22Rv1 (cell line): ENCODE data around the gene MEIOB.

Experiments
- H3K27ac ChIP-seq: fragments of 450-650 bp; 2 replicates; pipeline ENCODE4 v1.5.1; 2017
- ZFX ChIP-seq: fragments of 450-650 bp; IDR thresholded peaks from 2 replicates; pipeline ENCODE4 v1.6.1; 2017; ENCODE audit warnings: antibody characterized with exemption, borderline replicate concordance
- TF ChIP-seq, protein P1 (sequence below): fragments of 450-650 bp; IDR thresholded peaks from 2 replicates; pipeline ENCODE4 v1.5.1; 2017; ENCODE audit warnings: mild to moderate bottlenecking

Gene MEIOB

DNA sequence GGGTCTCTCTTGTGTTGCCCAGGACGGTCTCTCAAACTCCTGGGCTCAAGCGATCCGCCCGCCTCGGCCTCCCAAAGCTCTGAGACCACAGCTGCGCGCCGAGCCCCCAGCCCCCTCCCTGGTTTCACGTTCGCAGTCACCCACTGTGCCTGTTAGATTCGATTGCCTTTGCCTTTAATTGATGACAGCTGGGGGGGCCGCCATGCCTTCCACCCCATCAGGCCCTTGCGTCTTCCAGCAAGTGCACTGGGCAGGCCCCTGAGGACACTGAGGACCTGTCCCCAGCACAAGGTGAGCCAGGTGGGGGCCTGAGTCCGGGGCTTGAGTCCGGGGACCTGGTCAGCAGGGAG is 81.7 kb downstream of the MEIOB start:
- H3K27ac ChIP-seq, result no peak overlapping the region
- TF ChIP-seq ZFX, result no peak
- TF ChIP-seq, protein P1, sequence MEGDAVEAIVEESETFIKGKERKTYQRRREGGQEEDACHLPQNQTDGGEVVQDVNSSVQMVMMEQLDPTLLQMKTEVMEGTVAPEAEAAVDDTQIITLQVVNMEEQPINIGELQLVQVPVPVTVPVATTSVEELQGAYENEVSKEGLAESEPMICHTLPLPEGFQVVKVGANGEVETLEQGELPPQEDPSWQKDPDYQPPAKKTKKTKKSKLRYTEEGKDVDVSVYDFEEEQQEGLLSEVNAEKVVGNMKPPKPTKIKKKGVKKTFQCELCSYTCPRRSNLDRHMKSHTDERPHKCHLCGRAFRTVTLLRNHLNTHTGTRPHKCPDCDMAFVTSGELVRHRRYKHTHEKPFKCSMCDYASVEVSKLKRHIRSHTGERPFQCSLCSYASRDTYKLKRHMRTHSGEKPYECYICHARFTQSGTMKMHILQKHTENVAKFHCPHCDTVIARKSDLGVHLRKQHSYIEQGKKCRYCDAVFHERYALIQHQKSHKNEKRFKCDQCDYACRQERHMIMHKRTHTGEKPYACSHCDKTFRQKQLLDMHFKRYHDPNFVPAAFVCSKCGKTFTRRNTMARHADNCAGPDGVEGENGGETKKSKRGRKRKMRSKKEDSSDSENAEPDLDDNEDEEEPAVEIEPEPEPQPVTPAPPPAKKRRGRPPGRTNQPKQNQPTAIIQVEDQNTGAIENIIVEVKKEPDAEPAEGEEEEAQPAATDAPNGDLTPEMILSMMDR, result no peak

DNA sequence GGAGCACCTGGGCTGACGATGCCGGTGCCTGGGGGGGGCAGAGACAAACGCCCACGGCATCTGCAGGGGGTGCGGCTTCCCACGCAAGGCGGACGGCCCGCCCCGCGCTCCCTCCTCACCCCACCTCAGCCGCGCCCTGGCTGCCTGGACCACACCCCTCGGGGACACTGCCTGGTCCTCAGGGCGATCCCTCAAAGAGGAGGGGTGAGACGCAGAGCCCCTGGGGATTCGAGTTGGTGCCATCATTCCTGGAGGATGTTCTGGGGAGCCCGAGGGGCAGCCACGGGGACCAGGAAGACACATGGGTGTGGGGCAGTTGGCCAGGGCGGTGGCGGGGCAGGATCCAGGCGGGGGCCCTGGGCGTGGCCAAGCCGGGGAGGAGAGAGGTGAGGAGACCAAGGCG is 82.3 kb downstream of the MEIOB start:
- TF ChIP-seq, protein P1, result no peak
- no peak for TF ChIP-seq ZFX
- H3K27ac ChIP-seq, result no peak overlapping the region

DNA sequence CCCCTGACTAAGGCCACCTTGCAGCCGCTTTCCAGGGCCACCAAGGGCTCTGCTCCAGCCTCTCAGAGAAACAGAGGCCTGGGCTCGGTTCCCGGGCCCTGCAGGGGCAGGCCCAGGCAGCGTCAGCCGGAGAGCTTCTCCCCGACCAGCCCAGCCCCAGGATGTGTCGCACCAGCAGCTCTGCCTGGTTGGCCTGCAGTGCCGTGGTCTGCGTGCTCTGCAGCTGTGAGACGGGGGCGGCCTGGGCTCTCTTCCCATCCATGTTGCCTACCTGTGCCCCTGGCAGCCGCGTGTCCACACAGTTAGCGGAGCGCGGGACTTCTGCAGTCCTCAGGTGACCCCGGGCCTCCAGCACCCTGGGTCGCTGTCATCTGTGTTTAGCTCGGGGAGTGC is 83.3 kb downstream of the MEIOB start:
- no peak for TF ChIP-seq ZFX

DNA sequence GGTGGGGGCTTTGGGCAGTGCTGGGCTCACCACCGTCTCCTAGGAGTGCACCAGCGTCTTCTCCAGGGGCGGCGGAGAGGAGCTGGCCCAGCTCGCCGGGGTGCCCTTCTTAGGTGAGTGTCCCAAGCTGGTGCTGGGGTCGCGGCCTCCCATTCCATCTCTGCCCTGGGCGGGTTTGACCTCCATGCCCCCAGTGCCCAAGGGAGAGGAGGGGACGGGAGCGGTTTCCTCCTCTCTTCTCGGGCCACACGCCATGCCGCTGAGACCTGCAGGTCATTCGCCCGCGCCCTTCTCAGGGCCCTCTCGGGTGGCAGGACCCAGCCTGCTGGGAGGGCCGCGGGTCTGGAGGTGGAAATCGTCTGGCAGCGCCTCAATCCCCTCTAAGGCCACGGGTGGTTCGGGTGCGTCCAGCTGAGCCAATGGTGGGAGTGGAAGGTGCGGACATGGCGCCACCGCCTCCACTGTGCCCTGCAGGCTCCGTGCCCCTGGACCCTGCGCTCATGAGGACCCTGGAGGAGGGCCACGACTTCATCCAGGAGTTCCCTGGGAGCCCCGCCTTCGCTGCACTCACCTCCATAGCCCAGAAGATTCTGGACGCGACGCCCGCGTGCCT is 83.8 kb downstream of the MEIOB start:
- no peak for TF ChIP-seq ZFX
- TF ChIP-seq, protein P1, result no peak
- no peak overlapping the region for H3K27ac ChIP-seq

More for the DNA sequence above, 83.3 kb downstream of the MEIOB start:
- H3K27ac ChIP-seq, result no peak overlapping the region

DNA sequence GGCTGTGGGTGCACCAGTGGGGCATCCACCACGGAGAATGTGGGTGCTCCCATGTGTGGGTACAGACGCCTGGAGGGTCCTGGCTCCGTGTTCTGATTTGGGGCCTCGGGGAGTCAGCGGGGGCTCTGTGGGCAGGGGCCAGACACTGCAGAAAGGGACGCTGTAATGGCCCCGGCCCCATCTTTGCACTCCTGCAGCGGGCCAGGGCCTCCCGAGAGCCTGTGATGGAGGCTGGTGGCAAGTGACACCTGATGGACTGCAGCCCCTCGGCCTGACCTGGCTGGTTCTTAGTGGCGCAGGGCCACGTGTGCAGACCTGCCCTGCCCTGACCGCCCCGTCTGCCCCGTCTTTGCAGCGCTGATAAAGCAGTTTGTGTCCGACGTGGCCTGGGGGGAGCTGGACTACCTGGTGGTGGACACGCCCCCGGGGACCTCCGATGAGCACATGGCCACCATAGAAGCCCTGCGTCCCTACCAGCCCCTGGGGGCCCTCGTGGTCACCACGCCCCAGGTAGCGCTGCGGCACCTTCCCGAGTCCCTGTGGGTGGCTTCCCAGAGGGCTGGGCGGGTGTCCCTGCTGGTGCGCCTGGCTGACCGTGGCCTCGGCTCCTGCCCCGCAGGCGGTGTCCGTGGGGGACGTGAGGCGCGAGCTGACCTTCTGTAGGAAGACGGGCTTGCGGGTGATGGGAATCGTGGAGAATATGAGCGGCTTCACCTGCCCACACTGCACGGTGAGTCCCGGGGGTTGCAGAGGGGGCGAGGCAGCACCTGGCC is 84.5 kb downstream of the MEIOB start:
- H3K27ac ChIP-seq, result no peak overlapping the region
- TF ChIP-seq, protein P1, result no peak
- TF ChIP-seq ZFX, result no peak

DNA sequence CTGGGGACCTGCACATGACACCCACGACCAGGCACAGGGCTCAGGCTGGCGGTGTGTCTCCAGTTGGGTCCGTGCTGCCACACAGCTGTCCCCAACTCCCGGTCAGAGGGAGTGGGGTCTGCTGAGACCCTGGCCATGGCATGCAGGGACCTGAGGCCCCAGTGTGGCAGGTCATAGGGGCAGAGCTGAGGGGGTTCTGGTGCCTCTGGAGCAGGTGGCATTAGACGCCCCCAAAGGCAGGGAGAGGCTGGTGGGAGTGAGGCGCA is 85.0 kb downstream of the MEIOB start:
- no peak overlapping the region for H3K27ac ChIP-seq
- TF ChIP-seq, protein P1, result no peak
- TF ChIP-seq ZFX, result no peak

DNA sequence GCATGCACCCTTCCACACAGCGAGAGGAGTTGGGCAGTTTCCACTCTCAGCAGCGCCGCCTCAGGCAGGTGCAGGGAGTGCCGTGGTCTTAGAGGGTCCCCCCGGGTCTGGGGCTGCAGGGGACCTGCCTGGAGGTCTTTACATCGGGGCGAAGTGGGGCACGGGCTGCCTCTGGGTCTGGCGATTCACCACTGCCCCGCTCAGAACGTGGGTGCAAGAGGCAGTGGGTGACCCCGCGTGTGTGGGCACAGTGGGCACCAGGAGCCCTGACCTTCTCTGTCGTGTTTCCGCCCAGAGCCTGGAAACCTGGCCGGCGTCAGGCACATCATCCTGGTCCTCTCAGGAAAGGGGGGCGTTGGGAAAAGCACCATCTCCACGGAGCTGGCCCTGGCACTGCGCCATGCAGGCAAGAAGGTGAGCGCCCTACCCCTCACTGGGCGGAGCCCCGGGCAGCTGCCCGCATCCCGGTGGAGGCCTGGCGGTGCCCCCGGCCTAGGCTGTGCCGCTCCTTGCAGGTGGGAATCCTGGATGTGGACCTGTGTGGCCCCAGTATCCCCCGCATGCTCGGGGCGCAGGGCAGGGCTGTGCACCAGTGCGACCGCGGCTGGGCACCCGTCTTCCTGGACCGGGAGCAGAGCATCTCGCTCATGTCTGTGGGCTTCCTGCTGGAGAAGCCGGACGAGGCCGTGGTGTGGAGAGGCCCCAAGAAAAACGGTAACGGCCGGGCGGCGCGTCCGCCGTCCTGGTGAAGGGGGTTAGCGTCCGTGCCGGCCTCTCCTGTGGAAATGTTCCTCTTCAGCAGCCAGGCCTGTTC is 85.5 kb downstream of the MEIOB start:
- no peak for TF ChIP-seq ZFX
- TF ChIP-seq, protein P1, result 0 out of 2 replicates have a peak, but pooled peaks have one; percentile 9

More for the DNA sequence above, 85.5 kb downstream of the MEIOB start:
- H3K27ac ChIP-seq, result no peak overlapping the region
